ENCODE results near the gene ATP1A1. TPM values are rescaled to one million over a fixed set of nuclear protein-coding genes. Genes with fewer than 3 reads are reported as not detected.
A peak's percentile ranks its signal among the peaks of the same experiment; 100 is the strongest.

Gene ATP1A1
- total RNA-seq, 3 donors from 2014 or later (not counting 1 experiment from before 2014, with no cell fraction given), result 134 to 144 (median 140) TPM

GRCh38 chr1:116325104-116325503 is 47.9 kb upstream of the ATP1A1 start:
- Histone ChIP-seq H3K9me3 (ENCODE audit: control insufficient read depth, insufficient read depth, low read length) (no peaks in the 10 kb centered on the region), H3K4me3 (ENCODE audit: low read length) (no peak overlapping the region), H3K27ac (ENCODE audit: low read length) (peak overlapping the region; percentile 78), H3K4me1 (ENCODE audit: control insufficient read depth, insufficient read depth, low read length) (peaks cover 20% of the 10 kb centered on the region), H3K27me3 (ENCODE audit: control insufficient read depth, insufficient read depth, low read length) (no peaks in the 10 kb centered on the region), H3K36me3 (ENCODE audit: control insufficient read depth, insufficient read depth, low read length) (no peaks in the 10 kb centered on the region)
- Mint-ChIP-seq H3K27ac (peak overlapping the region; percentile 84 to 90), H3K9me3 (no peaks in the 10 kb centered on the region), H3K4me3 (no peak overlapping the region), H3K4me1 (peaks cover 21 to 23% of the 10 kb centered on the region in 2 donors), H3K36me3 (no peaks in the 10 kb centered on the region), H3K27me3 (ENCODE audit: low read depth in 2 of 2) (no peaks in the 10 kb centered on the region)
- DNase-seq (peak in 1 of 2 donors; percentile 25), ATAC-seq (peak in 1 of 3 donors; percentile 32)
- TF ChIP-seq CTCF (IDR thresholded peaks at IDR 0.05), result no peak
- 50% methylated on average over 2 of the region's 2 CpGs for WGBS (ENCODE audit: insufficient coverage)
- intact Hi-C loops (cut with micrococcal nuclease), result no loop called here

- Mint-ChIP-seq H3K36me3 (no peaks in the 10 kb centered on the region), H3K27ac (peak overlapping the region; percentile 84 to 90), H3K4me1 (peaks cover 21 to 23% of the 10 kb centered on the region in 2 donors), H3K27me3 (ENCODE audit: low read depth in 2 of 2) (no peaks in the 10 kb centered on the region), H3K9me3 (no peaks in the 10 kb centered on the region), H3K4me3 (peak overlapping the region; percentile 55)
- intact Hi-C loops (cut with micrococcal nuclease), result no loop called here
- no peaks in the 10 kb centered on the region for H3K9me3 ChIP-seq (ENCODE audit: control insufficient read depth, insufficient read depth, low read length)
- 10% methylated on average over 2 of the region's 2 CpGs for WGBS (ENCODE audit: insufficient coverage)
- no peaks in the 10 kb centered on the region for H3K27me3 ChIP-seq (ENCODE audit: control insufficient read depth, insufficient read depth, low read length)
- ATAC-seq (peak; percentile 60 to 80 (median 79)), DNase-seq (peak; percentile 19 to 76)
- peak overlapping the region; percentile 78 for H3K27ac ChIP-seq (ENCODE audit: low read length)
- H3K36me3 ChIP-seq (ENCODE audit: control insufficient read depth, insufficient read depth, low read length), result no peaks in the 10 kb centered on the region
- no peak for TF ChIP-seq CTCF (IDR thresholded peaks at IDR 0.05)
- peaks cover 20% of the 10 kb centered on the region for H3K4me1 ChIP-seq (ENCODE audit: control insufficient read depth, insufficient read depth, low read length)
- no peak overlapping the region for H3K4me3 ChIP-seq (ENCODE audit: low read length)
Observed at GRCh38 chr1:116325922-116326321, 47.1 kb upstream of the ATP1A1 start.

GRCh38 chr1:116326486-116326885 is 46.6 kb upstream of the ATP1A1 start:
- Histone ChIP-seq H3K36me3 (ENCODE audit: control insufficient read depth, insufficient read depth, low read length) (no peaks in the 10 kb centered on the region), H3K27ac (ENCODE audit: low read length) (peak overlapping the region; percentile 78), H3K27me3 (ENCODE audit: control insufficient read depth, insufficient read depth, low read length) (no peaks in the 10 kb centered on the region), H3K4me1 (ENCODE audit: control insufficient read depth, insufficient read depth, low read length) (peaks cover 20% of the 10 kb centered on the region), H3K9me3 (ENCODE audit: control insufficient read depth, insufficient read depth, low read length) (no peaks in the 10 kb centered on the region), H3K4me3 (ENCODE audit: low read length) (no peak overlapping the region)
- Mint-ChIP-seq H3K27me3 (ENCODE audit: low read depth in 2 of 2) (no peaks in the 10 kb centered on the region), H3K9me3 (no peaks in the 10 kb centered on the region), H3K4me3 (peak overlapping the region; percentile 55), H3K4me1 (peaks cover 21 to 23% of the 10 kb centered on the region in 2 donors), H3K27ac (peak overlapping the region; percentile 84 to 90), H3K36me3 (no peaks in the 10 kb centered on the region)
- DNase-seq (no peak), ATAC-seq (peak in 2 of 3 donors; percentile 24 to 38)
- 100% methylated on average over 1 of the region's 1 CpG for WGBS (ENCODE audit: insufficient coverage)
- intact Hi-C loops (cut with micrococcal nuclease), result no loop called here
- TF ChIP-seq CTCF (IDR thresholded peaks at IDR 0.05), result no peak

- Mint-ChIP-seq H3K36me3 (no peaks in the 10 kb centered on the region), H3K4me1 (peaks cover 21 to 23% of the 10 kb centered on the region in 2 donors), H3K27ac (no peak overlapping the region), H3K27me3 (ENCODE audit: low read depth in 2 of 2) (peaks cover 0 to 6% of the 10 kb centered on the region in 2 donors), H3K9me3 (no peaks in the 10 kb centered on the region), H3K4me3 (no peak overlapping the region)
- no peak for ATAC-seq
- DNase-seq, result no peak
- intact Hi-C loops (cut with micrococcal nuclease), result no loop called here
- Histone ChIP-seq H3K4me1 (ENCODE audit: control insufficient read depth, insufficient read depth, low read length) (peaks cover 20% of the 10 kb centered on the region), H3K4me3 (ENCODE audit: low read length) (no peak overlapping the region), H3K27me3 (ENCODE audit: control insufficient read depth, insufficient read depth, low read length) (no peaks in the 10 kb centered on the region), H3K27ac (ENCODE audit: low read length) (no peak overlapping the region), H3K36me3 (ENCODE audit: control insufficient read depth, insufficient read depth, low read length) (no peaks in the 10 kb centered on the region), H3K9me3 (ENCODE audit: control insufficient read depth, insufficient read depth, low read length) (no peaks in the 10 kb centered on the region)
- TF ChIP-seq CTCF (IDR thresholded peaks at IDR 0.05), result no peak
- 86% methylated on average over 1 of the region's 2 CpGs for WGBS (ENCODE audit: insufficient coverage)
Observed at GRCh38 chr1:116328671-116329070, 44.4 kb upstream of the ATP1A1 start.

Data from natural killer cell (primary cell).